Tracheal epithelial cell (primary cell): ENCODE results near the gene DEFB115. TPM values are rescaled to one million over a fixed set of nuclear protein-coding genes. Genes with fewer than 3 reads are reported as not detected.

Source experiments
- total RNA-seq: library from RNA; depleted of rRNA; stranded (reverse); fragments of >200 nt; gene quantifications from 2 replicates; pipeline ENCODE4 v1.2.1, GENCODE V29; 2014

Gene DEFB115, protein sequence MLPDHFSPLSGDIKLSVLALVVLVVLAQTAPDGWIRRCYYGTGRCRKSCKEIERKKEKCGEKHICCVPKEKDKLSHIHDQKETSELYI
- total RNA-seq = not detected in 2 replicates

GRCh38 chr20:31257364-31257763 is at the start of gene DEFB115:
Gene DEFB115 (plus strand): TSS chr20:31257664. CDS start chr20:31257664, 0 bp downstream.

GRCh38 chr20:31308535-31309162 is 51.2 kb downstream of the DEFB115 start, which contains the start of gene DEFB116:
Gene DEFB116 (minus strand): TSS chr20:31308585. CDS start chr20:31308585, 0 bp downstream.

Other genes with a start within 250 kb of the DEFB115 start
- not detected in 2 replicates for gene DEFB116, start 50.9 kb downstream of the DEFB115 start, total RNA-seq
- not detected in 2 replicates for gene DEFB118, start 110.9 kb downstream of the DEFB115 start, total RNA-seq
- gene DEFB119, start 132.9 kb downstream of the DEFB115 start, total RNA-seq = not detected in 2 replicates
- not detected in 2 replicates for gene DEFB121, start 148.6 kb downstream of the DEFB115 start, total RNA-seq
- gene DEFB123, start 183.0 kb downstream of the DEFB115 start, total RNA-seq = not detected in 2 replicates
- gene DEFB124, start 217.5 kb downstream of the DEFB115 start, total RNA-seq = not detected in 2 replicates
- not detected in 2 replicates for gene REM1, start 217.6 kb downstream of the DEFB115 start, total RNA-seq